Stimulated activated CD4-positive, alpha-beta T cell treated with anti-CD3 and anti-CD28 coated beads, Interleukin-2, amount 100 ng/mL, for 48 hours (primary cell): ENCODE data around the gene C8B.

Experiments used
- DNase-seq, 2 donors: peaks; one replicate each; pipeline ENCODE4 v3.0.0-alpha.2; 2020

C8B gene

GRCh38 chr1:56965916-56966697 is at the start of gene C8B:
Gene C8B (minus strand): TSS chr1:56966015. CDS start chr1:56965948, 67 bp downstream.
- DNase-seq, result no peak

DNA sequence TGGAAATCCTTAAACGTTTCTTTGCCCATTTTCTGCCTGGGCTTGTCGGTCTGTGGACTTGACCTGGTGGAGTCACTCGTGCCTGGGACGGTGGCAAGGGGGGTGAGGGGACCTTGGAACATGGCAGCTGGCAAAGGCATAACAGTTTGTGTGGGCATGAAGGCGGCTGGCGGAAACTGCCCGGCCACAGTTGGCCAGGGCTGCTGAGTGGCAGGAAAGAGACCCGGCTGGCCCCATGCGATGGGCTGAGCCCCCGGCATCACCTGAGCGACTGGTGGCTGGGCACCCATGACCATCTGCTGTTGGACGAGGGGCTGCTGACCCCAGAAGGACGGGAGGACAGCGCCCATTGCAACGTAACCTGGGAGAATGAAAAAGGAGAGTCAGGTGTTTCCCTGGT is 49.3 kb upstream of the C8B start:
- no peak for DNase-seq

DNA sequence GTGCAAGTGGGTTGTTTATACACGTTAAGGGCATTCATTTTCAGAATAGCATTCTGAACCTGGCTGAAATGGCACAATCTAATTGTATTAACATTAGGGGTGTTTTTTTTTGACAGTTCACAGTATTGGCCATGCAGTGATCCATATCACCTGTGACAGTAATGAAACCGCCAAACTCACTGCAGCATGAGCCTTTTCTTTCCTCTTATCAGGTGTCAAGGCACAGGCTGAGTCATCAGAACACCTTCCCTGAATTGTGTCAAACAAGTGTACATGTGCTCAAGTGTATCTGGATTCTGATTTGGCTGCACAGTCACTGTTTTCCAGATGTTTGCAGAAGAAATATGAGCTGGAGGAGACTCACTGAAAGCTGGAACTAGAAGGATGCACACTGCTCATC is 47.7 kb upstream of the C8B start:
- no peak for DNase-seq

DNA sequence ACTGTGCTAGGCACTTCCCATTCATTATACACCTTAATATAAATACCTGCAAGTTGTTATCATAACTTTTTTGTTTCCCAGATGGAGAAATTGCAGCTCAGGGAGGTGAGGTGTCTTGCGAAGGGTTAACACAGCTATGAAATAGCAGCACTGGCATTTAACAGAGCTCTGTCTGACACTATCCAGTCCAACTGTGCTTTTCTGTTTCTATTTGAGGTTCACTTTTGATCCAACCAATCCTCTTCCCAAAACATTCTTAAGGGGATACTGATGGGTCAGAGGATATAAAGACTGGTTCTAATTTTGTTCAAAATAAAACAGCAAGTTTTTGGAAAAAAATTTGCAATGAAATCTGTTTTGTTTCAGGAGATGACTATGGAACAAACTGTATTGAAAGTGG is 46.5 kb upstream of the C8B start:
- DNase-seq, result no peak

DNA sequence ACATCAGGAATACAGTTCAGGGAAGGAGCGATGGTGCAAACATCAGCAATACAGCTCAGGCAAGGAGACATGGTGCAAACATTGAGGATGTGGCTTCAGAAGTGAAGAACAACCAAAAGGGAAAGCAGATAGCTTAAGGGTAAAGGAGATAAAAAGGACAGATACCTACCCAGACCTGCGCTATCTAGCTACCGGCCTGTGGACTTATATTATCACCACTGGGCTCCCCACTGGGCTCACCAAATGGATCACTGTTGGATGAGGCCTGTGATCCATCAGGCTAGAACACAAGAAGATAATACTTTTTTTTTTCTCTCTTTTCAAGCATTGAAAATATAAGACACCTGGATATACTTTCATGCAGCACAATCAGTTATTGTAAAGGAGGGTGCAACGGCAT is 44.7 kb upstream of the C8B start:
- no peak for DNase-seq

DNA sequence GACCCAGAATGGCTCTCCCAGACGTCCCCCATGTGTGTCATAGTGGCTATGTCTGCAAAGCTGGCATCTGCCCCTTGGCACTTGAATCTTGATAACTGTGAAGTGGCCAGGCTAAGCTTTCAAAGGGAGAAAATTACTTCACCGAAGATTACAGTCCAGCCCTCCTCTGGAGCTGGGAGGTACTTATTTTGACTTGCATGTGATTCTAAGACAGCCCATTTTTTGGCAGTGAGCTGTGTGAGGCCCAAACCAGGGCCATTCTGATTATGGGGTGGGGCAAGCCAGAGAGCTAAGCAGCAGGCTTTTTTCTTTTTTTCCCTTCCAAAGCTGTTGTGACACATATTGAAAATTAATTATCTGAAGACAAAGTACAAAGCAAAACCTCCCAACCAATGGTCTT is 42.1 kb upstream of the C8B start:
- DNase-seq, result no peak

DNA sequence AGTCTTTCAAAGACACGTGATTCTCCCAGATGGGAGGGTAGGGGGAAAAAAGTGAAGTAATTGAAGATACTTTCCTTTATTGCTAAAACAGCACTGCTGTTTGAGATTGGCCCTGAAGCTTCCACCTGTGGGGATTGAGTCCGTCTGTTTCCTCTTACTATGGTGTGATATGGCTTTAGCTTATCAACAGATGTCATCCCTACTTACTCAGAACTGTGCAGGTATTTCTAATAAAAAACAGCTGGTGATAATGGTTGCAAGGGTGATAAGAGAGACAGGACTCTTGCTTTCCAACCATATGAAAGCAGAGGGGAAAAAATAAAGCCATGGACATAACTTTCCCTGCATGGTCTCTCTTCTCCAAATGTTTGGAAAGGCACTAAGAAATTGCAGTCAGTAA is 41.7 kb upstream of the C8B start:
- DNase-seq, result no peak

- DNase-seq, result no peak
Observed at GRCh38 chr1:57003398-57004139, 37.8 kb upstream of the C8B start.

GRCh38 chr1:56995414-56996100 is 29.7 kb upstream of the C8B start:
- no peak for DNase-seq

DNA sequence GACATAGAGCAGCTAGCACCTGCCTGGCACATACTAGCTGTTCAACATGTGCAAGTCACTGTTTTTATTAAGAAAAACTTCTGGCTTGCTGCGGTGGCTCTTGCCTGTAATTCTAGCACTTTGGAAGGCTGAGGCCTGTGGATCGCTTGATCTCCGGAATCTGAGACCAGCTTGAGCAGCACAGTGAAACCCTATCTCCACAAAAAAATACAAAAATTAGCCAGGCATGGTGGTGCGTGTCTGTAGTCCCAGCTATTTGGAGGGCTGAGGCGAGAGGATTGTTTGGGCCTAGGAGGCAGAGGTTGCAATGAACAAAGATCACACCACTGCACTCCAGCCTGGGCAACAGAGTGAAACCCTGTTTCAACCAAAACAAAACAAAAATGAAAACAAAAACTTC is 27.7 kb upstream of the C8B start:
- DNase-seq, result no peak

DNA sequence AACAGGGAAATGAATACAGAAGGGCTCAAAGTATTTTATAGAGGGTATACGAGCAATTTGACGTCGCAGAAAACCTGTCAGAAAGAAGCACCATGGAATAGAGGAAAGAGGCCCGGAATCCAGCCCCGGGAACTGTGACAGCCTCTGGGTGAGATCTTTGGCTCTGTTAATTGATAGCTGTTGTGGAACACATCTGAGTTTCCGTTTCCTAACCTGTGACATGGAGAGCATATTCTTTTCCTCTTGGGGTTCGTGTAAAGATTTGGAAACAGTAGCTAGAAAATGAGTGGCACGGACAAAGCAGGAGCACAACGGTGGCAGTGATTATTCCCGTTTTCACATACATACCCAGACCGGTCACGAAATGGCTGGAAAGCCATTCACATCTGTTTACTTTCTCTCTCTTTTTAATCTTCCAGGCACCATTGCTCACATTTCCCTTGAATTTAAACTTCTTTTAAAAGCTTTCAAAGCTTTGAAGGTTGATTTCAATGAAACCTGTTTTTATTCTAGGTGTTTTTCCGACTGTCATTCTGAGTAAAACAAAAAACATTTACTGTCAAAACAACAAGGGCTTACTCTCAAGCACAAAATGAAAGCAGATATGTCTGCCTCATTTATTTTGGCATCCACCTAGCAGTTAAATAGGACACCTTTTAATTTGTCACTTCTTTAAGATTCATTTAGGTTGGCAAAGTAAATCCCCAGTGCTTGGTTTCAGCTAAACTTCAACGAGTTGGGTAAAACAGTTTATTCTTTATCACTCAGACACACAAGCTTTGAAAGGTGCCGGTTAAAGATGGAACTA is 26.7 kb upstream of the C8B start:
- no peak for DNase-seq

DNA sequence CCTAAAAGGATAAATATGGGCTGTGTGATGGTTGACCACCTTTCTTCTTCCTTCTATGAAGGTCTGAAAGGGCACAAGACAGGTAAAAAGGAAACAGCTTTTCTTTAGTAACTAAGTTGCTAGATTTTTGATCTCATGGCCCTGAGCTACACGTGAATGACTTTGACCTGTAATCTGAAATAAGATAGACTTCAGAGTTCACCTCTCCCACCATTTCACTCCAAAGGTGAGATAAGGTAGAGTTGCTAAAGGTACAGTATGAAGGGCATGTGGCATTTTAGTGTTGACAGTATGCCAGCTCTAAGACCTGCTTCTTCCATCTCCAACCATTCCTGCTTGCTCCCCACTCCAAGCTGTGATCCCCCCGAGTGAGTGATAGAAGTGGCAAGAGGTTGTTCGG is 25.8 kb upstream of the C8B start:
- no peak for DNase-seq

- DNase-seq, result no peak
Observed at GRCh38 chr1:56986397-56986796, 20.6 kb upstream of the C8B start.

DNA sequence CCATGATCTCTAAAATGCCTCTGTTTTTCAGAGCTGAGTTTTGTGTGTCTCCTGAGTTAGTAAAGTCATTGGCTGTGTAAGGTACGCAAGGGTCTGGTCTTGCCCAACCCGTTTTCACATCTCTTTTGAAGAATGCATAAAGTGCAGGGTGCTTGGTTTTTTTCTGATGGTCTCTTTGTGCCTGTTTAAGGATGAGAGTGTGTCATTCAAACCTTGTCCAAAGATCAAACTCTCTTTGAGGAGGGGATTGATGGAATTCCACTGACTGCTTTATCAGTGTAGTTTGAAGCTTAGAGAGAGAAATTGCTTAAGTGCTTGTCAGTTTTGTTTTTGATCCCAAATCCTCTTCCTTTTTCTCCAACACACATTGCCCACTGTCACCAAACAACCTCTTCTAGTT is 20.0 kb upstream of the C8B start:
- DNase-seq, result no peak

GRCh38 chr1:56983484-56983883 is 17.7 kb upstream of the C8B start:
- DNase-seq, result no peak

DNA sequence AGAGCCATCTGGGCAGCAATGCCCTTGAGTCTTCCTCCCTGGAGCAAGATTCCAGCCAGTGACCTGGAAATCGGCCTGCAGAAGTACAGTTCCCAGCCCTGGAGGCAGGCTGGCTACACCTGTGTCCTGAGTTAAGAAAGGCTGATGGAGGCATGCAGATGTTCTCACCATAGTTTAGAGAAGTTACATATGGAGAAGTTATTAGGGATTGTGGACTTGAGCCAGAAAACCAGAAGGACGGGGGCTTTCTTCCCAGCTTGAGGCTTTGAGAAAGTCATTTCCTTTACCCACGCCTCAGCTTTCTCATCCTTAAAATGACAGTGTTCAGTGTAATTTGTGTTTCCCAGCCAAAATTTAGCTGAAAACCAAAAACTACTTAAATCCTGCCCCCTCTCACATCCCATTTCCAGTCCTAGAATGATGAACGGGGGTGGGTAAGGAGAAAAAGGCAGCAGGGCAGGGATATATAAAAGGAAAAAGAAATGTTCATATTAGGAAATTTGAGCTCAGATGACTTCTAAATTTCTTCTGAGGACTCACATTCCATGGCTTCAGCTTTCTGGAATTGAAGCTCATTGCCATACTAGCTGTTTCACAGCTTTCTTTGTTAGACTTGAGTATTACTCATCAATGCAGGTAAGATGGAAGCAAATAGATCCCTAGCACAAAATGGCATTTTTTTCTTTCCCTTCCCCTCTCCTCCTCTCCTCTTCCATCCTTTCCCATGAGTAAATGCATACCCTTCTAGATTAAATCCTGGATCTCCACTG is 14.4 kb upstream of the C8B start:
- no peak for DNase-seq

GRCh38 chr1:56978819-56979218 is 13.0 kb upstream of the C8B start:
- DNase-seq, result no peak

- DNase-seq, result no peak
Observed at GRCh38 chr1:56977910-56978309, 12.1 kb upstream of the C8B start.

- DNase-seq, result no peak
Observed at GRCh38 chr1:56975446-56975845, 9.6 kb upstream of the C8B start.

DNA sequence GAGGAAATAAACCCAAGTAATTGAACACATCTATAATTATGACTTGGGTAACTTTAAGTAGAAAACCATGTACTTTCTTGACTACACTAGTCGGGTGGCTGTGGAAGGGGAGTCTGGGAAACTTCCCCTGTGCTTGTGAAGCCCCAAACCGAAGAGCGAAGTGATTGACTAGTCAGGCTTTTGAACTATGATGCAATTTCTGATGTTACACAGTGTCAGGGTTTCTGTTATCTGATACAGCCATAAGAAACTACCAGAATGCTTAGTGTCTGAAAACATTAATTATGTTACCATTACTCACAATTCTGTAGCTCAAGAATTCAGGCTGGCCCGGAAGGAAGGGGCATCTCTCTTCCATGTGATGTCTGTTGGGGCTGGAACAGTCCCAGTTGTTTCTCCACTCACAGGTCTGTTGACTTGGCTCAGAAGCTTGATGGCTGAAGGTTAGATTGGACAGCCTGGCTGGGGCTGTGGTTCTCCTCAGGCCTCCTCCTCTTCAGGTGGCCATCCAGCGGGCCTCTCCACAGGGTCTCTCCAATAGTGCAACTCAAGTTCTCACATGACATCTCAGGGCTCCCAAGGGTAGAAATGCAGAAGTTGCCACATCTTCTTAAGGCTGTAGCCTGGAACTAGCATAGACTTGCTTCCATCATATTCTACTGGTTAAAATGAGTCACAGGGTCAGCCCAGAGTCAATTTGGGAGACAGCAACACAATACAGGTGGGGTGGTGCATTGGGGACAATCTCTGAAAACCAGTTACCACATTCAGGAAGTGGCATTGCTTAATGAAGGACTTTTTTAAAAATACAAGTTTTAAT is 8.3 kb upstream of the C8B start:
- DNase-seq, result no peak

GRCh38 chr1:56972976-56973375 is 7.2 kb upstream of the C8B start:
- no peak for DNase-seq
